OCI-LY3 (cell line): ENCODE results near the gene ATP8B1.

Source experiments
- H2AFZ ChIP-seq: fragments of 200-600, 300-600 bp; shearing (Covaris generic); 2 replicates; pipeline ENCODE4 v1.6.0; 2014; ENCODE audit warnings: antibody characterized with exemption, low read depth, low read length
- H3K27ac ChIP-seq: fragments of 200-600, 300-600 bp; sonication (generic); 2 replicates; pipeline ENCODE4 v1.5.1; 2014; ENCODE audit warnings: mild to moderate bottlenecking, low read length, moderate library complexity, mixed read lengths
- H3K27me3 ChIP-seq: fragments of 200-600, 300-600 bp; sonication (generic); 2 replicates; pipeline ENCODE4 v1.6.1; 2014; ENCODE audit warnings: low read depth, low read length, mixed read lengths
- H3K36me3 ChIP-seq: fragments of 200-600, 300-600 bp; sonication (generic); replicated peaks from 2 replicates; pipeline ENCODE3; 2014; ENCODE audit warnings: low read depth, low read length, mixed read lengths
- H3K4me1 ChIP-seq: fragments of 300-600, 200-600 bp; sonication (generic); 2 replicates; pipeline ENCODE4 v1.6.1; 2014; ENCODE audit warnings: low read length, mixed read lengths
- H3K4me2 ChIP-seq: fragments of 200-600, 300-600 bp; sonication (generic); 2 replicates; pipeline ENCODE4 v1.6.1; 2014; ENCODE audit warnings: low read length, mixed read lengths
- H3K4me3 ChIP-seq: fragments of 300-600, 200-600 bp; sonication (generic); 2 replicates; pipeline ENCODE4 v1.5.1; 2014; ENCODE audit warnings: antibody characterized with exemption, mild to moderate bottlenecking, low read length, moderate library complexity
- H3K79me2 ChIP-seq: fragments of 300-600, 200-600 bp; shearing (Covaris generic); 2 replicates; pipeline ENCODE4 v1.6.1; 2014; ENCODE audit warnings: mild to moderate bottlenecking, low read length, mixed read lengths
- H3K9ac ChIP-seq: fragments of 300-600, 200-600 bp; shearing (Covaris generic); 2 replicates; pipeline ENCODE4 v1.6.0; 2014; ENCODE audit warnings: mild to moderate bottlenecking, low read length, moderate library complexity
- H3K9me3 ChIP-seq: fragments of 200-600, 300-600 bp; shearing (Covaris generic); 2 replicates; pipeline ENCODE4 v1.6.1; 2014; ENCODE audit warnings: low read length, mixed read lengths; ENCODE audit not compliant: insufficient read depth
- H4K20me1 ChIP-seq: fragments of 200-600, 300-600 bp; sonication (generic); 2 replicates; pipeline ENCODE4 v1.6.1; 2016; ENCODE audit warnings: low read length, mixed read lengths; ENCODE audit not compliant: insufficient read depth
- EZH2phosphoT487 ChIP-seq: fragments of 200-600 bp; shearing (Covaris generic); IDR thresholded peaks from 2 replicates; pipeline ENCODE4 v1.6.1; 2018; ENCODE audit warnings: antibody characterized with exemption, mixed run types, low read depth
- TF ChIP-seq, protein P1 (sequence below): fragments of 200-600, 300-600 bp; sonication (generic); IDR thresholded peaks from 2 replicates; pipeline ENCODE4 v1.5.1; 2014; ENCODE audit warnings: antibody characterized with exemption, low read length, low read depth

ATP8B1 gene

DNA sequence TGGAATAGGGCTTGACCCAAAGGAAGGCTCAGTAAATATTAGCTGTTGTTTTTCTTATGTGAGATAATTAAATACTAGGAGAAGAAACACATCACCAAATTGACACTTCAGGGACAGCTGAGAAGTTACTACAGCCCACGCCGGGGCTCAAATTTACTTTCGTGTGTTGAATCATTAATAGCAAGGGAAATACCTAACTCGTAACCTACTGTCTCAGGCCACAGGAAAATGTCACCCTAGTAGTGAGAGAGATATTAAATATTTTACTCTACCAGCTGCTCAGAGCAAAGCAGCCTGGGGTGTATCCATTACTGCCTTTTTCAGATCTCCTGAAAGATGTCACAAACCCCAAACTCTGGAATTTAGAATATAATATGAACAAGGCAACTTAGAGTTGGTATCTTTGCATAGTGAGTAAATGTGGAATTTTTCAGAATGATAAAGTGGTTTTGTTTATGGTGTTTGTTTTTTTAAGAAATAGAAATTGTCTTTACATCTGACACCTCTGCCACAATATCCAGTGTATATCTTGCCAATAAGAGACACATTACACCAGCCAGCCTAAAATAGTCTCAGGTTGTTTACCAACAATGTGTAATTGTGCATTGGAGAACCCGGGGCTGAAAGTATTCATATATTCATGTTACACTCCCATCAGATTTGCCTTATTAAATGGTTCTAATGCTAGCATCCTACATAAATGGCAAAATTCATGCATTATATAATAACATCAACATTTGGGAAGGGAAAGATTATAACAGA, 48.4 kb downstream of the ATP8B1 start:
- Histone ChIP-seq H3K27ac (peak overlapping the region; percentile 33), H3K4me3 (peak overlapping the region; percentile 28), H3K27me3 (no peaks in the 10 kb centered on the region), H3K4me2 (peak overlapping the region; percentile 62), H3K79me2 (no peaks in the 10 kb centered on the region), H3K9ac (peak overlapping the region; percentile 10), H3K36me3 (no peaks in the 10 kb centered on the region), H4K20me1 (no peaks in the 10 kb centered on the region), H3K9me3 (no peaks in the 10 kb centered on the region), H3K4me1 (peaks cover 44% of the 10 kb centered on the region), H2AFZ (peak overlapping the region; percentile 33)
- TF ChIP-seq EZH2phosphoT487, result no peak
- TF ChIP-seq, protein P1, sequence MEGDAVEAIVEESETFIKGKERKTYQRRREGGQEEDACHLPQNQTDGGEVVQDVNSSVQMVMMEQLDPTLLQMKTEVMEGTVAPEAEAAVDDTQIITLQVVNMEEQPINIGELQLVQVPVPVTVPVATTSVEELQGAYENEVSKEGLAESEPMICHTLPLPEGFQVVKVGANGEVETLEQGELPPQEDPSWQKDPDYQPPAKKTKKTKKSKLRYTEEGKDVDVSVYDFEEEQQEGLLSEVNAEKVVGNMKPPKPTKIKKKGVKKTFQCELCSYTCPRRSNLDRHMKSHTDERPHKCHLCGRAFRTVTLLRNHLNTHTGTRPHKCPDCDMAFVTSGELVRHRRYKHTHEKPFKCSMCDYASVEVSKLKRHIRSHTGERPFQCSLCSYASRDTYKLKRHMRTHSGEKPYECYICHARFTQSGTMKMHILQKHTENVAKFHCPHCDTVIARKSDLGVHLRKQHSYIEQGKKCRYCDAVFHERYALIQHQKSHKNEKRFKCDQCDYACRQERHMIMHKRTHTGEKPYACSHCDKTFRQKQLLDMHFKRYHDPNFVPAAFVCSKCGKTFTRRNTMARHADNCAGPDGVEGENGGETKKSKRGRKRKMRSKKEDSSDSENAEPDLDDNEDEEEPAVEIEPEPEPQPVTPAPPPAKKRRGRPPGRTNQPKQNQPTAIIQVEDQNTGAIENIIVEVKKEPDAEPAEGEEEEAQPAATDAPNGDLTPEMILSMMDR, result no peak

DNA sequence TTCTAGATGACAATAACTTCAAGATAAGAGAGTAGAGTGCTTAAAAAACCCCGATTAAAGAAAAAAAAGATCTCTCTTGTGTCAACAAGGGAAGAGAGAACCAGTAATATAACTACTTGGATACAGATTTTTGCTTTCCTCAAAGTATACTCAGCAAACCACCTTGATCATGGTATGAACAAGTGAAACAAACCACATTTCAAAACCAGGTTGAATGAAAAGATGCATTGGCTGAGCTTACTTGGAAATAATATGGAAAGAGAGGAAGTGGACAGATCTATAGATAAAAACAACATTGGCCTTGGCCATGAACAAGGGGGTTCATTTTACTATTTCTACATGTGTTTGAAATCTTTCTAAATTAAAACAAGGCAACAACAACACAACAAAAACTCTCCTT, 50.1 kb downstream of the ATP8B1 start:
- Histone ChIP-seq H3K9ac (no peak overlapping the region), H3K4me2 (peak overlapping the region; percentile 25), H2AFZ (peak overlapping the region; percentile 22), H3K79me2 (no peaks in the 10 kb centered on the region), H3K27me3 (no peaks in the 10 kb centered on the region), H4K20me1 (no peaks in the 10 kb centered on the region), H3K4me1 (peaks cover 60% of the 10 kb centered on the region), H3K4me3 (no peak overlapping the region), H3K9me3 (no peaks in the 10 kb centered on the region), H3K36me3 (no peaks in the 10 kb centered on the region), H3K27ac (peak overlapping the region; percentile 22)
- TF ChIP-seq, protein P1, result no peak
- no peak for TF ChIP-seq EZH2phosphoT487

DNA sequence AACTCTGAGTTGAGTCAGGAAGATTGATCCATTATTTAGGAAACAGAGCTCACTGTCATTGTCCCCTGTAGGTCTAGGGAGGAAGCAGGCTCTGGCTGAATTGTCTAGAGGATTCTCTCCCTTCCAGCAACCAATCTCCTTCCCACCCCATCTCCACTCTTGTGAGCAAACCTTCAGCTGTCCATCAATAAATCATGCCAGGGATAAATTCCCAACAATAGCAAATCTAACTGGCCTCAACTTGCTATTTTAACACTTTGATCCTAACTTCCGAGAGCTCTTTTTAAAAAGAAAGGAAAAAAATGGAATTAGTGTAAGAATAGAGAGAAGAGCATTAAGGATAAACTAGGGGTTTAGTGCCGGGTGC, 53.5 kb downstream of the ATP8B1 start:
- Histone ChIP-seq H4K20me1 (no peaks in the 10 kb centered on the region), H3K4me2 (peak overlapping the region; percentile 54; the same call in 1 of the 2 replicates), H3K27ac (peak overlapping the region; percentile 62), H3K4me1 (peaks cover 60% of the 10 kb centered on the region), H2AFZ (no peak overlapping the region), H3K36me3 (no peaks in the 10 kb centered on the region), H3K4me3 (no peak overlapping the region), H3K27me3 (no peaks in the 10 kb centered on the region), H3K9ac (no peak overlapping the region), H3K79me2 (no peaks in the 10 kb centered on the region), H3K9me3 (no peaks in the 10 kb centered on the region)
- TF ChIP-seq, protein P1, result no peak
- TF ChIP-seq EZH2phosphoT487, result no peak

DNA sequence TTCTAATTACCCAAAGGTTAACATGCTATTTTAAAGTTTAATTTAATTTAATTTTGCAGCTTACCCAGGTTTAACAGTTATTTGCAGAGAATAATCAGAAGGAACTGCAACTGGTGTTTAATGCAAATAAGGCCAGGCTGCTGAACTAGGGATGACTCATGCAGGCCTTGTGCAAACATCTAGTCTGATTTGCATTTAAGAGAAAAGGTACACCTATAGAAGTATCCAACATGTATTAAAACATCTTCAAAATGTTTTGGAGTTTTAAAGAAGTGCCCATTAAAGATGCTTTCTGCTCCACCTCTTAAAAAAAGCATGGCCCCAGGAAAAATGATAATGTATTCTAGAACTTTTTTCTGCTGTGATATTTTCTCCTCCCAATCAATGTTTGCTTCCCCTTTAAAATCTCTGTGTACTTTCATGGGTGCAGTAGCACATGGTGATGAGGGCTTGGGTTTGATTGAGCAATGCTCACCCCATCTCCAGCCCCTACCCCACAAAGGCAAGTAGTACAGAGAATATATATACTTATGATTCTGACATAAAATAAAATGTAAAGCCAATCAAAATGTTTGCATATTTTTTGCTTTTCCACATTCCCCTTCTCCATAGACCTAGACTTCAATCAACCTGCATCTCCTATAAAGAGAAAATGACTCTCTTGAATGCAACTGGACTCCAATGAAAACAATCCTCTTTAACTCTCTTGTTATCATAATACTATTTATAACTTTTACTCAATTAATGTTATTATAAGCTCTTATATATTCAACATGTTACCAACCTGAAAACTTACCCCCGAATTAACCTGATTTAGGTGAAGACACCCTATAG, 54.1 kb downstream of the ATP8B1 start:
- H4K20me1 ChIP-seq, result no peaks in the 10 kb centered on the region
- H3K4me2 ChIP-seq, result peak overlapping the region; percentile 54
- peak overlapping the region; percentile 31 for H3K4me3 ChIP-seq
- H3K9me3 ChIP-seq, result no peaks in the 10 kb centered on the region
- H2AFZ ChIP-seq, result 0 out of 2 replicates have a peak overlapping the region, but pooled peaks have one; percentile 12
- peak overlapping the region; percentile 35 for H3K9ac ChIP-seq
- H3K27me3 ChIP-seq, result no peaks in the 10 kb centered on the region
- H3K27ac ChIP-seq, result peak overlapping the region; percentile 62
- TF ChIP-seq, protein P1, result no peak
- TF ChIP-seq EZH2phosphoT487, result no peak
- H3K79me2 ChIP-seq, result no peaks in the 10 kb centered on the region
- no peaks in the 10 kb centered on the region for H3K36me3 ChIP-seq
- peaks cover 54% of the 10 kb centered on the region for H3K4me1 ChIP-seq
